Suprapubic skin (tissue), 4 donors: ENCODE data around the gene ARL14EP. TPM values are rescaled to one million over a fixed set of nuclear protein-coding genes. Genes with fewer than 3 reads are reported as not detected.

Source experiments
- DNase-seq, 2 donors: peaks; one replicate each; pipeline ENCODE4 v3.0.0-alpha.2; 2019; ENCODE audit warnings: low spot score in 2 of 2
- H3K27ac ChIP-seq: fragments of 200-600 bp; sonication (generic); one replicate; pipeline ENCODE4 v1.5.1; 2019
- H3K27me3 ChIP-seq: fragments of 200-600 bp; sonication (generic); one replicate; pipeline ENCODE4 v1.5.1; 2019
- H3K36me3 ChIP-seq: fragments of 200-600 bp; sonication (generic); one replicate; pipeline ENCODE4 v1.5.1; 2019
- H3K4me1 ChIP-seq: fragments of 200-600 bp; sonication (generic); one replicate; pipeline ENCODE4 v1.5.1; 2019
- H3K4me3 ChIP-seq: fragments of 200-600 bp; sonication (generic); one replicate; pipeline ENCODE4 v1.5.1; 2019; ENCODE audit warnings: mild to moderate bottlenecking
- H3K9me3 ChIP-seq: fragments of 200-600 bp; sonication (generic); one replicate; pipeline ENCODE4 v1.5.1; 2019
- CTCF ChIP-seq, 2 donors: fragments of 200-600 bp in 1 of 2; fragments of 450-650 bp in 1 of 2; sonication (generic) in 1 of 2; IDR thresholded peaks; one replicate each; pipeline ENCODE4 v1.5.1; 2016 to 2019; ENCODE audit warnings: antibody characterized with exemption in 2 of 2, mild to moderate bottlenecking in 1 of 2, moderate library complexity in 1 of 2
- EP300 ChIP-seq: sonication (generic); formaldehyde crosslinking; IDR thresholded peaks from one replicate; pipeline ENCODE4 v1.6.1; 2017; ENCODE audit warnings: antibody characterized with exemption
- POLR2A ChIP-seq, 2 donors: fragments of 450-650 bp; IDR thresholded peaks; one replicate each; pipeline ENCODE4 v1.6.1; 2017; ENCODE audit warnings: antibody characterized with exemption in 2 of 2, mild to moderate bottlenecking in 2 of 2, moderate library complexity in 2 of 2
- POLR2AphosphoS5 ChIP-seq, 3 donors: sonication (generic); formaldehyde crosslinking; IDR thresholded peaks; one replicate each; pipeline ENCODE4 v1.6.1; 2017; ENCODE audit warnings: antibody characterized with exemption in 3 of 3
- WGBS: methylation state at CpG from one replicate; pipeline ENCODE4 v1.1.5; 2018; 5-methylcytosine and 5-hydroxymethylcytosine counted together
- total RNA-seq, 4 donors: library from RNA; depleted of rRNA; stranded (reverse); fragments of >200 nt; gene quantifications; one replicate each; pipeline ENCODE4 v1.1.0, GENCODE V29; 2016

The ARL14EP gene
- total RNA-seq, 4 donors from 2014 or later = 15.1 to 31.5 (median 20.6) TPM

DNA sequence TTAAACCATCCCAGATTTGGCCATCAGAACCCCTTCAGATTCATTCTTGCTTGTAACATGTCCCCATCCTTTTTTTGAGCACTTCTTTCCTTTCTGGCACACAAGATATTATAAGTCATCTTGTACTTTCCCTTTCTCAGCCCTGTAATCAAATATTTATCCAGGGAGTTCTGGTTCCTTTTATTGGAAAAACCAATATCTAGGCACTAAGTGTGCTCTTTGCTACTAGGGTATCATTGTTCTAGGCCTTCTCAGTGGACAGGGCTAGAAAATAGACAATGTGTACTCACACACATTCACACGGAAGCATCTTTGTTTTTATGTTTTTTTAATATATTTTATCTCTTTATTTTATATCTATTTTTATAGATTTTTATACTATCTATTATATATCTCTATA lies 47.3 kb downstream of the ARL14EP start:
- Histone ChIP-seq H3K4me1 (no peaks in the 10 kb centered on the region), H3K27me3 (no peaks in the 10 kb centered on the region), H3K4me3 (no peak overlapping the region), H3K27ac (no peak overlapping the region), H3K9me3 (no peaks in the 10 kb centered on the region), H3K36me3 (no peaks in the 10 kb centered on the region)
- TF ChIP-seq CTCF (IDR thresholded peaks at IDR 0.05) = no peak
- no peak for TF ChIP-seq EP300
- no peak for TF ChIP-seq POLR2AphosphoS5 (IDR thresholded peaks at IDR 0.05)
- TF ChIP-seq POLR2A (IDR thresholded peaks at IDR 0.05) = no peak
- DNase-seq = no peak
- WGBS = 81% methylated on average over 1 of the region's 1 CpG

GRCh38 chr11:30377347-30377746 lies 54.4 kb downstream of the ARL14EP start:
- TF ChIP-seq CTCF (IDR thresholded peaks at IDR 0.05) (no peak), POLR2AphosphoS5 (IDR thresholded peaks at IDR 0.05) (no peak), EP300 (no peak), POLR2A (IDR thresholded peaks at IDR 0.05) (no peak)
- Histone ChIP-seq H3K27me3 (peaks cover 2% of the 10 kb centered on the region), H3K4me3 (no peak overlapping the region), H3K27ac (no peak overlapping the region), H3K4me1 (no peaks in the 10 kb centered on the region), H3K36me3 (no peaks in the 10 kb centered on the region), H3K9me3 (no peaks in the 10 kb centered on the region)
- DNase-seq = no peak
- 59% methylated on average over 2 of the region's 2 CpGs for whole genome bisulfite sequencing

GRCh38 chr11:30380846-30381245 lies 57.9 kb downstream of the ARL14EP start:
- H3K27ac ChIP-seq = no peak overlapping the region
- peaks cover 2% of the 10 kb centered on the region for H3K27me3 ChIP-seq
- H3K36me3 ChIP-seq = no peaks in the 10 kb centered on the region
- H3K4me1 ChIP-seq = no peaks in the 10 kb centered on the region
- H3K9me3 ChIP-seq = no peaks in the 10 kb centered on the region
- TF ChIP-seq CTCF (IDR thresholded peaks at IDR 0.05) = no peak
- no peak for TF ChIP-seq POLR2A (IDR thresholded peaks at IDR 0.05)
- TF ChIP-seq POLR2AphosphoS5 (IDR thresholded peaks at IDR 0.05) = no peak
- TF ChIP-seq EP300 = no peak
- no peak overlapping the region for H3K4me3 ChIP-seq
- DNase-seq = no peak

GRCh38 chr11:30381879-30382278 lies 59.0 kb downstream of the ARL14EP start:
- 23% methylated on average over 2 of the region's 2 CpGs for WGBS
- no peaks in the 10 kb centered on the region for H3K4me1 ChIP-seq
- DNase-seq = no peak
- H3K36me3 ChIP-seq = no peaks in the 10 kb centered on the region
- H3K27me3 ChIP-seq = peaks cover 2% of the 10 kb centered on the region
- TF ChIP-seq CTCF (IDR thresholded peaks at IDR 0.05) (no peak), POLR2A (IDR thresholded peaks at IDR 0.05) (no peak), POLR2AphosphoS5 (IDR thresholded peaks at IDR 0.05) (no peak), EP300 (no peak)
- H3K27ac ChIP-seq = no peak overlapping the region
- no peaks in the 10 kb centered on the region for H3K9me3 ChIP-seq
- H3K4me3 ChIP-seq = no peak overlapping the region

Other genes starting within 250 kb of the ARL14EP start
- gene FSHB, start 92.1 kb upstream of the ARL14EP start, total RNA-seq = not detected